GM21786 (cell line): ENCODE data around the gene SURF6.
"Not testable (repeated sequence)": the region's sequence is repeated elsewhere in the genome, so short reads cannot be mapped to it uniquely, and the experiment has no call there.

Experiments
- ATAC-seq: cut with Tn5 transposase; IDR thresholded peaks from one replicate; pipeline ENCODE4 v1.9.1; 2021; ENCODE audit not compliant: unreplicated experiment

Gene SURF6

GRCh38 chr9:133348718-133349573 lies 13.0 kb upstream of the SURF6 start:
- ATAC-seq = no peak

GRCh38 chr9:133347985-133348717 lies 12.2 kb upstream of the SURF6 start, which contains the start of the genes MED22 and RPL7A:
MED22 (minus strand) TSS chr9:133348131; CDS start chr9:133346662, 1,469 bp downstream.
RPL7A (plus strand) TSS chr9:133348218; CDS start chr9:133348244, 26 bp downstream.
- peak; percentile 75 for ATAC-seq

- ATAC-seq = peak; percentile 30
Measured at GRCh38 chr9:133347515-133347984, 11.6 kb upstream of the SURF6 start.

DNA sequence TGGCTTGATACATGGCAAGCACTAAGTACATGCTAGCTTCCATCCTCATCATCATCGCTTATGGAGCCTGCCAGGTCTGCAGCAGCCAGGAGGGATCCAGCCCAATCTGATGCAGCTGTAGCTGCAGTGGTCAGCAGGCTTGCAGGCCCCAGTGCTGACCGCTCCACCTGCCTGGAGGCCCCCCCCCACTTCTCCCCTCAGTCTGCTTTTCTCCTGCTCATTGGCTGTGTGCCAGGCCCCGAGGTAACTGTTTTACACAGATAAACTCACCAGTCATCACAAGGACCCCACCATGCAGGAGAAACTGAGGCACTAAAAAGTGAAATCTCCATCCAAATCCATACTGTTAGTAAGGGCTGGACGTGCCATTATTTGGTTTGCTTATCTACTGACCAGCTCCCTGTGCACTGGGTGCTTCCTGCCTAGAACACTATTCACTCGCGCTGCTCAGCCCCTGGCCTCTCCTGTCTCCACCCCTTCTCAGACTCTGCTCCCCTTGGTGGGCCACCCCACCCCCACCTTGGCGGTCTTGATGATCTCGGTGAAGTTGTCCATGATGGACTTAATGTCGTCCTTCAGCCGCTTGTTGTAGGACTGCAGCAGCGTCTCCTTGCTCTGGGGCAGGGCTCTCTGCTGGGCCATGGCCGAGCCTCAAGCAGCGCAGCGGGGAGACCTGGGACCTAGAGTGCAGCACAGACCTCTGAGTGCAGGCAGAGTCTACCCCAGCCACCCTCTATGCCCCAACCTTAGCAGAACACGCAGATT lies 10.2 kb upstream of the SURF6 start:
- ATAC-seq = no peak

GRCh38 chr9:133345596-133345995 lies 9.6 kb upstream of the SURF6 start:
- ATAC-seq = no peak

DNA sequence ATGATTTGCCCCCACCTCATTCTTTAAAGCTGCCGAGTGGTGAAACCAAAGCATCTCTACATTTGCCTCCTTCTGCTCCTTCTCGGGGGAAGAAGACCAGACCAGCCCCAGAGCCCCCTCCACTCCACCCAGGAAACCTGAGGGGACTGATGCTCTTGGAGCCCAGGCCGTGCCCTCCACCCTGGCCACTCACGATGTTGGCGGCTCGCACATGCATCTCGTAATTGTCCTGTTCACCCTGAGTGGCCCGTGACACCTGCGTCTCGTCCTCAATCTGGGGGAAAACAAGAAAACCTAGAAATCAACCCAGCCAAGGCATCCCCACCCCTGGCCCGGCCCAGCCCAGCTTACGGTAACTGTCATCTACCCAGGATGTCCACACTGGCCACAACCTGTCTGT lies 9.0 kb upstream of the SURF6 start:
- no peak for ATAC-seq

- no peak for ATAC-seq
Measured at GRCh38 chr9:133344071-133344470, 8.1 kb upstream of the SURF6 start.

DNA sequence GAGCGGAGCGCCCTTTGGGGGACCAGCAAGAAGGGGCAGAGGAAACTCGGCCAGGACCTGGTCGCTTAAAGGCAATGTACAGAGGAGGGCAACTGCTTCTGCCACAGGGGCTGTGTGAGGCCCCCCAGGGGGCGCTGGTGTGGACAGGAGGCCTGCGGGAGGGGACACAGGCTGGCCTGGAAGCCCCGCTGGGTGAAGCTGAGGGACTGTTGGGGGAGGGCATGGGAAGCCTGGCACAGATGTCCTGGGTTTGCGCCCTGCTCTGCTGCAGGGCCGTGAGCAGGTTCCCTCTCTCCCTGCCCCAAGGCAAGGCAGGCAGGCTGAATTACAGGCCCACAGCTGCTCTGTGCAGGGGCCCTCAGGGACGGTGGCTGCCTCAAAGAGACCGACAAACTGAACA lies 6.6 kb upstream of the SURF6 start:
- no peak for ATAC-seq

GRCh38 chr9:133342069-133342406 lies 6.0 kb upstream of the SURF6 start:
- ATAC-seq = no peak

GRCh38 chr9:133341369-133342068 lies 5.5 kb upstream of the SURF6 start:
- no peak for ATAC-seq

DNA sequence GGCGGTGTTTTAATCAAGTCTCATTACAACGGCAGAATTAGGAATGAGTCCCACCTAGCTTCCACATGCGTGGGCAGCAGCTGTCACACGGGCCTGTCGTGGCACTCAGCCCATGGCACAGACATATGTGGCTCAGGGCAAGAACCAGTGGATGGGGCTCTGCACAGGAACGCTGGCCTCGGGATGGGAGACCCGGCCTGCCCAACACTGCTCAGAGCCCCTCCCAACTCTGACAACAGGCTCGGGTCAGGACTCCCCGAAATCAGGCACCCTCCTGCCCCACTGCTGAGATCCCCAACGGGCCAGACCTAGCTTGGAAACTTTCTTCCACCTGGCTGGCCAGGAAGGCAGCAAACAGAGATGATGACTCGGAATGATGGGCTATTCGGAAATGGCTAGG lies 4.9 kb upstream of the SURF6 start:
- ATAC-seq = no peak

GRCh38 chr9:133340256-133340655 lies 4.3 kb upstream of the SURF6 start:
- ATAC-seq = no peak

DNA sequence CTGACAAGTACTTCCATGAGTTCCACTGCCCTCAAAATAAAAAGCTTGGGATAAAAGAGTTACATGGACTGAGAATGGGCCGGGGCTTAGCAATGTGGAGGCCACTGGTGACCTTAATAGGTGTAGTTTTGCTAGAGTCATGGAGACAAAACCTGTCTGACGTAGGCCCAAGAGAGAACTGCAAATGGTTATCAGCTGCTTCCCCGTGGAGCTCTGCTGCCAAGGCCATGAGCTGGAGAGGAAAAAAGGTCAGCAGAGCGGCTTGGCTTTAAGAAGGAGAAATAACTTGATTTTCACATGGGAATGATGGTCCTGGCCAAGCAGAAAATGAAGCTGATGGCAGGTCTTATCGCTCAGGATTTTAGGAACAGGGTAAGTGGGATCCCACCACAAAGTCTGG lies 3.7 kb upstream of the SURF6 start:
- ATAC-seq = no peak

- ATAC-seq = not testable (repeated sequence)
Measured at GRCh38 chr9:133334888-133335287, 1.1 kb downstream of the SURF6 start.

DNA sequence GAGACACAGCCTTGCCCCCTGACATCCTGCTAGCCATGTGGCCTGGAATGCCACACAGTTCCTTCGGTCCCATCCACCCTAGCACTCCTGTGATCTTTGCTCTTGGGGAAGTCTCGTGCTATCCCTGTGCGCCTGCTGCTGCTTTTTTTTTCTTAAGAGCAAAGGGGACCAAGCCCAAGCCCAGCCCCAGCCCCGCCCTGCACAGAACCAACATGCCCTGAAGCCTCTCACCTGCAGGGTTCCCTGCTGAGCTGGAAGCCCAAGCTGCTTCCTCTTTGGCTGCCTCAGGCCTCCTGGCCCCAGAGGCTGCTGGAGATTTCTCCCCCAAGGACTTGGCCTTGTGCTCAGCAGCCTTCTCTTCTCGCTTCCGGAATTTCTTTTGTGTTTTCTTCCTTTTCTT lies 1.8 kb downstream of the SURF6 start:
- ATAC-seq = no peak

DNA sequence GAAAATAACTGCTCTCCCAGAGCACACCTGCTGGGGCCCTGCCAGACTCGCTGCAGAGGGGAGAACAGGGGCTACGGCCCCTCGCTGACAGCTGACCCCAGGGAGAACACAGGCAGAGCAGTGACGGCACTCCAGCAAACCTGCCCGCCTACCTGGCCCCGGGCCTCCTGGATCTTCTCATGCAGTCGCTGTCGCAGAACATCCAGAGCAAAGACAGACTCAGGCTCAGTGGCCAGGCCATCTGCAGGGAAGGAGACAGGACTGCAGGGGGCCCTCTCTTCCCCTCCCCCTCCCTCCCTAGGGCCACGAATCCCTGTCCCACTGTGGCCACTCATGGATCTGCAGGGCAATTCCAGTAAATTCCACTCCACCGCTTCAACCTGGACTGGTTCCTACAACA lies 2.4 kb downstream of the SURF6 start:
- ATAC-seq = no peak

DNA sequence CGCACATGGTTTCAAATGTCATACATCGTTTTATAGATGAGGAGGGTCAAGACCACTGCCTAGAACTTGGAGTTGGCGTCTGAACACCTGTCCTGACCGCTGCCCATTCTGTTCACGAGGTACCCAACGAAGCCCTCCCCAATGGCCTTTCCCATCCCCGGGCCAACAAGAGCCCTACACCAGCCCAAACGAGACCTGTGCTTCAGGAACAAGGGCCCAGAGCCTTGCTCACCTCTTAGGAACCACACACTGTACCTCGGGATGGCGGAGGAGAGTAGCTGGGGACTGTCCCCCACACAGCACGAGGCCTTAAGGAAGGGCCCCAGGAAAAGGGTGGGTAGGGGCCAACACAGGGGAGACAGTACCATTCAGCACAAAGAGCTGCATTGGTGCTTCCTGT lies 3.0 kb downstream of the SURF6 start:
- ATAC-seq = no peak

DNA sequence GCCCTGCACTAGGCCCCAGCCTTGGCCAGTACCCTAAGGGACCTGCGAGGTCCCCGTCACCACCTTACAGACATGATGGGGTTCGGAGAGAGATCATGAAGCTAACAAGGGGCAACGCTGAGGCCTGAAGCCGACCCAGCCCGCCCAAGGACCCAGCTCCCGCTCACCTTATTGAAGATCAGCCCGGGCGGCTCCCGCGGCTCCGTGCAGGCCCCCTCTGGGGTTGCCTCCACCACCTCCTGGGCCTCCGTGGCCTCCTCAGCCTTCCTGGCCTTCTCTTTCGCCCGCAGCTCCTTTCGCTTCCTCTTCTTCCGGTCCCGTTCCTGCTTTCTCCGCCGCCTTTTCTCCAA lies 3.6 kb downstream of the SURF6 start:
- ATAC-seq = no peak

GRCh38 chr9:133331641-133332380 lies 4.2 kb downstream of the SURF6 start:
- ATAC-seq = no peak

- ATAC-seq = no peak
Measured at GRCh38 chr9:133331221-133331620, 4.8 kb downstream of the SURF6 start.
